HG02981 (cell line): ENCODE data around the gene ZNF410.

Experiments used
- ATAC-seq: cut with Tn5 transposase; IDR thresholded peaks from one replicate; pipeline ENCODE4 v1.9.1; 2021; ENCODE audit warnings: mild to moderate bottlenecking, moderate library complexity; ENCODE audit not compliant: unreplicated experiment

ZNF410 gene

DNA sequence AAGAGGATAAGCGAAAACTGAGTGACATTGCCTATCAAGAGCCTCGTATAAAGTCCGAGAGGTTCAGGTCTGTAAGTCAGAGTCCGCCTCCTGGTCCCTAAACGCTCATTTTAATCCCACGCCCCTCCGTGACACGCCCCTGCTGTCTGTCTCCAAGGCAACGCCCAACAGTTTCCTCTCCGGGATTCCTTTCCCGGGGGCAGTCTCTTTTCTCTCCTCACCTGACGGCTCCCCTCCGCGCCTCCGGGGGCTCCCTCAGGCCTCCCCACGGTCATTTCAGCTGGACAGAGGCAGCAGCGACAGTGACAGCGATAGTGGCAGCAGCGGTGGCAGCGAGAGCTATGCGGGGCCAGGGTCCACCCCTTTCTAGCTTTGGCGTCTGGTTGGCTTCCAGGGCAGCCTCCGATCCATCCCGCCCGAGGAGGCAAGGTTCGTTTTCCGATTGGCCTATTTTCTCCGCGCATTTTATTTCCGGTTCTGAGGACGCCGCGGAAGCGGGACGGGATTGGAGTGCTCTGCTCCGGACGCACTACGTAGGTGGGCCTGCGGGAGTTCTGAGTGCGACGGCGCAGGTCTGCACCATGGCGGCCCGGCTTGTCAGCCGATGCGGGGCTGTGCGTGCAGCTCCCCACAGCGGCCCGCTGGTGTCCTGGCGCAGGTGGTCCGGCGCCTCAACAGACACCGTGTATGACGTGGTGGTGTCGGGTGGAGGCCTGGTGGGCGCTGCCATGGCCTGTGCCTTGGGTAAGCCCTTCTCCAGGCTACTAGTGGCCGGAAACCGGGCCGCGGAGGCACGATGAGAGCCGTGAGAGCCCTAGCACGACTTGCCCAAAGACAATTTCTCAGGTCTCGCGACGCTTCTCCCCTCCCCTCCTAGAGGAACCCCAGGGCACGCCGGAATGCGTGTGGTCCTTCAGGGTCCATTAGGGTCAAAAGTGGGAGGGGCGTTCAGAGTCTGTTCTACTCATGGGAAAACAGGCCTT is 63.4 kb downstream of the ZNF410 start, which contains the start of the genes COQ6 and FAM161B:
TSS of gene COQ6 (plus strand) at position 551 of the 983 bp plus-strand sequence. CDS start at position 582, 31 bp downstream.
TSS of gene FAM161B (minus strand) at position 343 of the 983 bp plus-strand sequence. CDS start at position 275, 68 bp downstream.
- ATAC-seq = peak; percentile 85

- no peak for ATAC-seq
Measured at GRCh38 chr14:73953731-73954130, 67.1 kb downstream of the ZNF410 start.

- no peak for ATAC-seq
Measured at GRCh38 chr14:73955674-73956073, 69.0 kb downstream of the ZNF410 start.

- no peak for ATAC-seq
Measured at GRCh38 chr14:73958591-73958990, 71.9 kb downstream of the ZNF410 start.

GRCh38 chr14:73961192-73961591 is 74.5 kb downstream of the ZNF410 start:
- ATAC-seq = no peak

GRCh38 chr14:73965216-73965615 is 78.6 kb downstream of the ZNF410 start:
- ATAC-seq = no peak

DNA sequence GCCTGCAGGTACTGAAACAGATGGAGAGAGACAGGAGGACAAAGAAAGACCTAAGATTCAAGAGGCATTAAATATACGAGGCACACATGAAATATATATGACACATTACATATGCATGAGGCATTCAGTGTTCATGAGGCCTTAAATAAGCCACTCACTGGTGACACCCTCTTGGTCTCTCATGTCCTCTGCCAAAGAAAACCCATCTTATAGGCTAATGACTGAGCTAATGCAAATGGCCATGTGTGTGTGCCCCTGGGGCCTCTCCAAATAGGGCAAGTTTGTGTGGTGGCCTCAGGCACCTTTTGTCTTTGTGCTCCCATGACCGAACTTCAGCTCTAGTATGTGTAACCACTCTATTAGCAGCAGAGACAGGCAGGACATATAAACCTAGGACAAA is 82.2 kb downstream of the ZNF410 start:
- ATAC-seq = no peak

GRCh38 chr14:73973497-73973896 is 86.8 kb downstream of the ZNF410 start:
- ATAC-seq = no peak

GRCh38 chr14:73976125-73976524 is 89.5 kb downstream of the ZNF410 start:
- no peak for ATAC-seq

- no peak for ATAC-seq
Measured at GRCh38 chr14:73977896-73978295, 91.2 kb downstream of the ZNF410 start.
